Stimulated activated CD4-positive, alpha-beta T cell treated with anti-CD3 and anti-CD28 coated beads, Interleukin-1b, Interleukin-23, amount 100 ng/mL, for 1 hour (primary cell): Measurements from ENCODE around the gene RAPGEF3.
A peak's percentile ranks its signal among the peaks of the same experiment; 100 is the strongest.

Experiments
- DNase-seq, 2 donors: peaks; one replicate each; pipeline ENCODE4 v3.0.0-alpha.2; 2020; ENCODE audit warnings: low read depth in 2 of 2

RAPGEF3 gene, protein sequence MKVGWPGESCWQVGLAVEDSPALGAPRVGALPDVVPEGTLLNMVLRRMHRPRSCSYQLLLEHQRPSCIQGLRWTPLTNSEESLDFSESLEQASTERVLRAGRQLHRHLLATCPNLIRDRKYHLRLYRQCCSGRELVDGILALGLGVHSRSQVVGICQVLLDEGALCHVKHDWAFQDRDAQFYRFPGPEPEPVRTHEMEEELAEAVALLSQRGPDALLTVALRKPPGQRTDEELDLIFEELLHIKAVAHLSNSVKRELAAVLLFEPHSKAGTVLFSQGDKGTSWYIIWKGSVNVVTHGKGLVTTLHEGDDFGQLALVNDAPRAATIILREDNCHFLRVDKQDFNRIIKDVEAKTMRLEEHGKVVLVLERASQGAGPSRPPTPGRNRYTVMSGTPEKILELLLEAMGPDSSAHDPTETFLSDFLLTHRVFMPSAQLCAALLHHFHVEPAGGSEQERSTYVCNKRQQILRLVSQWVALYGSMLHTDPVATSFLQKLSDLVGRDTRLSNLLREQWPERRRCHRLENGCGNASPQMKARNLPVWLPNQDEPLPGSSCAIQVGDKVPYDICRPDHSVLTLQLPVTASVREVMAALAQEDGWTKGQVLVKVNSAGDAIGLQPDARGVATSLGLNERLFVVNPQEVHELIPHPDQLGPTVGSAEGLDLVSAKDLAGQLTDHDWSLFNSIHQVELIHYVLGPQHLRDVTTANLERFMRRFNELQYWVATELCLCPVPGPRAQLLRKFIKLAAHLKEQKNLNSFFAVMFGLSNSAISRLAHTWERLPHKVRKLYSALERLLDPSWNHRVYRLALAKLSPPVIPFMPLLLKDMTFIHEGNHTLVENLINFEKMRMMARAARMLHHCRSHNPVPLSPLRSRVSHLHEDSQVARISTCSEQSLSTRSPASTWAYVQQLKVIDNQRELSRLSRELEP

DNA sequence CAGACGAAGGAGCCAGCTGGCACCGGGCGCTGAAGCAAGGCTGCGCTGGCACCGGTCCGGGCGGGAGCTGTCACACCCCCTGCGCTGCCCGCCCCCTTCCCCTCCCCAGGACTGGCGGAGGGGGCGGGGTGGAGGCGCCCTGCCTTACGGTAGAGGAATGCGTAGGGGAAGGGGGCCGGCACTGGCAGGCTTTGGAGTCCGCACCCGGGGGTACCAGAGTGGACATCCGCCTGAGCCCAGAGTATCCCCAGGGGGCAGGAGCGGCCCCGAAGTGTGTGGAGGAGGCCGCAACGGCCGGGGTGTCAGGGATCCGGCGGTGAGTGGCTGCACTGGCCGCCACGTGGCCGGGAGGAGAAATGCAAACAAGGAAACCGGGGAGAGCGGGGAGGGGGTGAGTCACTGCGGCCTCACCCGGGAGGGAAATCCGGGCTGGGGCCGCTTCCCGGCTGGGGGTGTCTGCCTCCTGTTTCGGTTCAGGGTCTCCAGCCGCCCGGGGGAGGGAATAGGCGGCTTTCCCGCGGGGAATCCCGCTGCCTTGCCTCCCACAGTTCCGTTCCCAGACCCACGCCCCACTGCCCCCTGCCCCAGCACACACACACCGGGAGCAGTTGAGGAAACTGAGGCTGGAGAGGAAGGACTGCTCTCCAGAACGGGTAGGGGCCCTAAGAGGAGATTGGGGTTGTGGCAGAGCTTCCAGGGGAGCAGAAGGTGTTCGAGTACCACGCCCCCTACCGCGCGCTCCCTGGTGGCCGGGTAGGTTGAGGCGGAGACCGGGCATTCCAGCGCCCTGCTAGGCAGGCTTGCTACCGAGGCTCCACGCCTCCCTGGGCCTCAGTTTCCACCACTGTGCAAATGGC, at the start of gene RAPGEF3:
RAPGEF3 (minus strand) TSS at position 47 of the 857 bp plus-strand sequence. CDS start 324 bp downstream, outside the sequence.
- DNase-seq: peak in 1 of 2 donors; percentile 49

- peak; percentile 50 for DNase-seq
These were observed 49.4 kb upstream of the RAPGEF3 start for GRCh38 chr12:47808050-47808449.

DNA sequence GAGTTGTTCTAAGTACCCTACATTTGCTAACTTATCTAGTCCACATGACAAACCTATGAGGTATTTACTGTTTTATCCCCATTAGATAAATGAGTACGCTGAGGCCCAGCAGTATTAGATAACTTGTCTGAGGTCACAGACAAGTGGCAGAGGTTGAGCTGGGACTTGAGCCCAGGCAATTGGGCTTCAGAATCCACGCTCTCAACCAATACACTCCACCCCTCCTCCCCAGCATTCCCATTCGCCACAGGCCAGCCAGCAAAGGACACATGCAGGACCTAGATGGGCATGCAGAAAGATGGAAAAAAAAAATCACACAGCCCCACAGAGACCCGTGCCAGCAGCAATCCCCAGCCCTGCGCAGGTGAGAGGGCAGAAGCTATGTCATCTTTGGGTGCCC, 48.7 kb upstream of the RAPGEF3 start:
- DNase-seq: no peak

- DNase-seq: no peak
These were observed 46.7 kb upstream of the RAPGEF3 start for GRCh38 chr12:47805417-47805816.

GRCh38 chr12:47804171-47804570, 45.5 kb upstream of the RAPGEF3 start:
- DNase-seq: no peak

- DNase-seq: no peak
These were observed 44.7 kb upstream of the RAPGEF3 start for GRCh38 chr12:47803191-47803875.

GRCh38 chr12:47802312-47802711, 43.6 kb upstream of the RAPGEF3 start:
- no peak for DNase-seq

- DNase-seq: no peak
These were observed 43.2 kb upstream of the RAPGEF3 start for GRCh38 chr12:47801904-47802246.

DNA sequence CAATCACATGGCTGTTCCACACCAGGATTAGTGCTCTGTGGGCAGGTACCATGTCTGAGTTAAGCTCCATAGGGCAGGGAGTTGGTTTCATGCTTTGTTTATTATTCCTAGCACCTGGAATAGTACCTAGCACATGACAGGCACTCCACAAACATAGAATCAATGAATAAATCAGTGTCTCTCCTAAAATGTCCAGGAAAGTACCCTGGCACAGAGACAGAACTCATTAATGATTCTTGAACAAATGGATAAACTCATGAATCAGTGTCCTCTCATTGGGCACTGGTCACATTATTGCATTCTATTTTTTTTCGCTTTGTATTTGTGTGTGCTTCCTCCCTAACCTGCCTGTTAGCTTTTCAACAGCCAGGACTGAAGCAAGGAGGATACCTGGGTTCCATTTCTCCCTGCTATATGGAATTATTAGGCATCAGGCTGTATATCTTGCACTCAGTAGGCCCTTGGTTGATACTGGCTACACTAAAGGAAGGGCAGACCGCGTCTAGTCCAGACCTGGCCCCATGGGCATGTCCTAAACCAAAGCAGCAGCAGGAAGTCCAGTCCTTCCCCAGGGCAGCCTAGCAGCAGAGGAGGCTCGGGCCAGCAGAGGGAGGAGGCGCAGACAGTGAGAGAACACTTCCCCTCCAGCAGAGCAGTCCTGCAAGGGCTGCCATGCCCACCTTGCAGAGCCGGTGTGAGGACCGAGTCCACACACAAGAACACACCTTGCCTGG, 42.7 kb upstream of the RAPGEF3 start:
- no peak for DNase-seq

DNA sequence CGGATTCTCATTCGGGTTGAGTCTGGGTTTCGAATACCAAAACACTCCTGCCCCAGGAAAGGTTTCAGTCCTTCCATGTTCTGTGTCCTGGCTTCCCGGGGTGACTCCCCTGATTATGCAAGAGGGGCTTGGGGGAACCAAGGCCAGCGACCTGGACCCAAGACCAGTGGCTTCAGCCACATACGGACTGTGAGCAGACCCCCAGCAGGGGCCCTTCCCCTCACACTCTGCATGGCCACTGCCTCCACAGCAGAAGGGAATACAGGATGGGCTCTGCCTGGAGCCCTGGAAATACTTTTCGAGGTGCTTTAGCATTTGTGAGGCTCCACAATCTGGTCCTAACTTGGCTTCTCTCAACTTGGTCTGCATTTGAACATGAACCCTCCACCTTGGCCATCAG, 41.9 kb upstream of the RAPGEF3 start:
- DNase-seq: no peak

DNA sequence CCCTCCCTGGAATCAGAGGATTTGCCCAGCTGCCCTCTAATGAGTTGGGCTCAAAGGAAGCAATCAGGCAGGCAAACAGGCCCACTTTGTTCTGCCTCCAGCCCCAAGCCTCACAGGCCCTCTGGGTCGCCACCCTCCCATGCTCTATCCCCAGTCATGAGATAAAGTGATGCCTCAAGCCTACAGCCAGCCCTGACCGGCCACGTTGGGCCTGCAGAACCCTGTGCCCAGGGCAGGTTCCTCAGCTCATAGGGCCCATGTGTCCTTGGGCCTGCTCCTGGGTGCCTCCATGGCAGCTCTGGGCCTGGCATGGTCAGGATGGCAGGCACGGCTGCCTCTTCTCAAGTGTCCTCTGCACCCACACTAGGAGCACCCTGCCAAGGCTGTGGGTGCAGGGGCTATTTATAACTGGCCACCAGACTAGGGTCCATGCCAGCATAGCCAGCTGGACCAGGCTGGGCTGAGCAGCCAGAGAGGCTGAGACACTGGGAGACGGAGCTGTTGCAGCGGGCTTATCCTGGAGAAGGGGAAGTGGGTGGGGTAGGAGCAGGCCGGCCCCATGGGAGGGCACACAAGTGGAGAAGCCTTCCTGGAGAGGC, 40.8 kb upstream of the RAPGEF3 start:
- no peak for DNase-seq

DNA sequence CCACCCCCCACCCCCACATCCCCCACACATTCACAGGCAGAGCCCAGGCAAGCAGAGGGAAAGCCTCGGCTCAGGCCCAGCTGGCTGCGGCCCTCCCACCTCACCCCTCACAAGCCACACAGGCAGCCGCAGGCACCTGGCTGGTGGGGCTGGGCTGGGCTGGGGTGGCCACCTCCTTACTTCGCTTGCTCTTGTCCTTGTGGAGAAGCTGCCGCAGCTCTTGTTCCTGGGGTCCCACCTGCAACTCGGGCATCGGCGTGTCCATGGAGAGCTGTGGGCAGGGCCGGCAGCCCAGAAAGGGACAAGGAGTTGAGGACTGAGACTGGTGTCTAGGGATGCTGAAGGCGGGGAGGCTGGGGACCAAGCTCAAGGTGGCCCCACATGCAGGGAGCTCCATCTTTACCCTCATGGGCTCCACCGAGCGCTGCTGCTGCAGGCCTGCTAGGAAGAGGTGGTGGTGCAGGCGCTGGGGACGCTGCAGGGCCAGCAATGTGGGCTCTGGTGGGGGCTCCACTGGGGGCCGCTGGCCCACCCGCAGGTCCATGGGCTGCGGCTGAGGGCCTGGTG, 39.8 kb upstream of the RAPGEF3 start:
- no peak for DNase-seq

DNA sequence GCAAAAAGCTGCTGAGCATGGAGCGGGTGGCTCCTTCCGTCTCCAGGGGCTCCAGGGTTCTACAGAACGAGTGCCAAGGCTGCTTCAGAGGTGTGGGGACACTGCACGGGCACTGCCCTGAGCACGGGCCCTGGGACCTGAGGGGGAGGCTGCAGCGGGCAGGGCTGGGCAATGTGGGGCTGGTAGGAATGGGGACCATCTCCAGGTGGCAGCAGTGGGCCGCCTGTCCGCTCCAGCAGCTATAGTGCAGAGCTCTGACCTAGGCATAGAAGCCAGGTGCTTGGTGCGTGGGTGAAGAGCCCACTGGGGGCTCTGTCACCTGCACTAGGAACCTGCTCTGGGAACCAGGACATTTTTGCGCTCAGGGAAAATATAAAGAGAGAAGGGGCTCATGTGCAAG, 38.8 kb upstream of the RAPGEF3 start:
- DNase-seq: no peak

GRCh38 chr12:47795814-47796411, 37.2 kb upstream of the RAPGEF3 start:
- DNase-seq: no peak

DNA sequence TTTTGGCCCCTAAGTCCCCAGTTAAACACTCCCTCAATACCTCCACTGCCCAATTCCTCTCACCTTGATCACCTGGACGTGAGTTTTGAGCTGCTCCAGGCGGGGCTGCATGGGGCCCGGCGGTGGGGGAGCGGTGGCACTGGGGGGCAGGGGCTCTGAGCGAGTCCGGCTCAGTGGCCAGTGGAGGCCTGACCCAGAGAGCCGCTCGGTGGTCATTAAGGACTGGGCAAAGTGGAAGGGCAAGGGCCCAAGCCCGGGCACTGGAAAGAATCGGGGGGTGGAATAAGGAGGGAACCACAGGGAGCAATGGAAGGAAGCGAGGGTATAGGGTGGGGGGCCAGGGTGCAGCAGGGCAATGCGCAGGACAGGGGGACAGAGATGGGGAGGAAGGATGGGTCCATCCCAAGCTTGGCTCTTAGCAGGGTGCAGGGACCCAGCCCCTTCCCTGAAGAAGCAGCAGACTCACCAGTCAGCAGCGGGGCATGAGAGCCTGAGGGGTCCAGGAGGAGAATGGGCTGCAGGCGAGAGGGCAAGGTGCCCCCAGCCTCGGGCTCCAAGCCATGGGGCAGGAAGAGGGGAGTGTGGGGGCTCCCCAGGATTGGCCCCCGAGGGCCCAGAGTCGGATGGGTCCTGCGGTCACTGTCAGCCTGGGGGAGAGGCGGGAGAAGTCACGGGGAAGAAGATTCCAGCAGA, 36.6 kb upstream of the RAPGEF3 start:
- DNase-seq: no peak

GRCh38 chr12:47794679-47795078, 36.0 kb upstream of the RAPGEF3 start:
- DNase-seq: no peak

DNA sequence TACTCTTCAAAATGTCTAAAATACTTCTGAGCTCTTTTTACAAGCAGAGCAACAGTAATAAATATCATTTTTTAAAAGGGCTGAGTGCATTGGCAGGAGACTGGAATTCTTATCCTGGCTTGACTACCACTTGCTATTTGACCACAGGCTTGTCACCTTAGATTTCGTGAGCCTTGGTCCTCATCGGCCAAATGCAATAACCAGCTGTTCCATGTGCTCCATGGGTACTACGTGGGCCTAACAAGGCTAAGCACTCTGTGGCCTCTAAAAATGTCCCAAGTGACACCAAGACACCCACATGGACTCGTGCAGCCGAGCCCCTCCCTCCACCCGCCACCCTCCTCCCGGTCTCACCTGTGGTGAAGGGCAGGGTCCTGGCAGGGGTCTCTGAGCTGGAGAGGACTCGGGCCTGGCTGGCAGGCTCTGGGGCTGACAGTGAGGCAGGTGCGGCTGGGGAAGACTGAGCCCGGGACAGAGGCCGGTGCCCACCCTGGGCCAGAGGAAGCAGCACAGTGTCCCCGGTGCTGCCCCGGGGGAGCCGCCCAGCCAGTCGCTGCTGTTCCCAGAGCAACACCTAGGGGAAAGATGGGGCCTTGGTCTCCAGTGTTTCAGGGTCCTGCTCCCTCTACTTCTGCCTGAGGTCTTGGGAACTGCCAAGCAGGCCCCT, 34.5 kb upstream of the RAPGEF3 start:
- no peak for DNase-seq

GRCh38 chr12:47791874-47792273, 33.2 kb upstream of the RAPGEF3 start:
- no peak for DNase-seq
